Adrenal gland (tissue), 12 donors: ENCODE data around the gene LAMA1. TPM values are rescaled to one million over a fixed set of nuclear protein-coding genes. Genes with fewer than 3 reads are reported as not detected.
"Not testable (repeated sequence)": the region's sequence is repeated elsewhere in the genome, so short reads cannot be mapped to it uniquely, and the experiment has no call there.

ENCODE experiments used
- DNase-seq, 7 donors: peaks; one replicate each; pipeline ENCODE4 v3.0.0-alpha.2; 2019 to 2020
- H3K27ac ChIP-seq, 5 donors: fragments of 200-600 bp; sonication (generic) in 4 of 5; 1 replicate in 3 of 5; 2 replicates in 2 of 5; pipeline versions ENCODE4 v1.5.1 to v1.8.0; 2016 to 2020; ENCODE audit warnings: mild to moderate bottlenecking in 1 of 5
- H3K27me3 ChIP-seq: fragments of 200-600 bp; 2 replicates; pipeline ENCODE4 v1.8.0; 2021
- H3K36me3 ChIP-seq, 2 donors: fragments of 200-600 bp; replicated peaks in 1 of 2; 1 replicate in 1 of 2; 2 replicates in 1 of 2; pipeline versions ENCODE4 v1.5.1 to v1.8.0; 2018 to 2022
- H3K4me1 ChIP-seq, 2 donors: fragments of 200-600 bp; replicated peaks in 1 of 2; 1 replicate in 1 of 2; 2 replicates in 1 of 2; pipeline versions ENCODE4 v1.5.1 to v1.8.0; 2018 to 2021
- H3K4me3 ChIP-seq, 4 donors: fragments of 200-600 bp; sonication (generic) in 3 of 4; one replicate each; pipeline ENCODE4 v1.5.1; 2016 to 2018
- H3K9me3 ChIP-seq, 3 donors: fragments of 200-600 bp; sonication (generic) in 1 of 3; replicated peaks in 1 of 3; 1 replicate in 2 of 3; 2 replicates in 1 of 3; pipeline versions ENCODE4 v1.5.1 to v1.8.0; 2016 to 2021
- CTCF ChIP-seq, 6 experiments: fragments of 450-650 bp in 4 of 6; fragments of 200-600 bp in 2 of 6; sonication (generic) in 1 of 6; IDR thresholded peaks; 1 replicate in 5 of 6; 2 replicates in 1 of 6; pipeline versions ENCODE4 v1.5.1 to v1.8.0; 2016 to 2021; ENCODE audit warnings: antibody characterized with exemption in 6 of 6, mild to moderate bottlenecking in 2 of 6, moderate library complexity in 1 of 6
- POLR2A ChIP-seq, 2 donors: fragments of 450-650 bp; IDR thresholded peaks; one replicate each; pipeline ENCODE4 v1.6.1; 2017; ENCODE audit warnings: antibody characterized with exemption in 2 of 2, mild to moderate bottlenecking in 2 of 2, moderate library complexity in 1 of 2
- WGBS, 4 donors: extraction: QIAGEN DNeasy Blood & Tissue Kit in 2 of 4; methylation state at CpG; one replicate each; pipeline versions ENCODE4 v1.1.5 to v1.1.7; 2013 to 2017; 5-methylcytosine and 5-hydroxymethylcytosine counted together
- intact Hi-C, 2 donors: fragments of 100-400 bp; cut with DNase I; formaldehyde crosslinking; loops; one replicate each; pipeline versions ENCODE4 v1.14.1 to v1.15.0; 2022 to 2023
- polyA plus RNA-seq, 3 donors: library from polyadenylated mRNA; stranded (reverse); fragments of 200-250 nt in 2 of 3; fragments of 350-450 nt in 1 of 3; fragmentation: Illumina TruSeq in 1 of 3; extraction: RNeasy Lipid Tissue Mini Kit (QIAGEN cat#74804) in 1 of 3; gene quantifications; one replicate each; pipeline ENCODE4 v1.2.3, GENCODE V29; 2013 to 2014
- total RNA-seq, 9 donors: library from RNA; depleted of rRNA in 4 of 9; stranded (reverse); fragments of >200 nt in 4 of 9; fragments of 120-200 nt in 1 of 9; fragmentation: NEBNext Ultra II Directional in 1 of 9; extraction: Animal tissue kit (Norgen Biotek cat#: 25700) in 1 of 9; gene quantifications; one replicate each; pipeline versions ENCODE4 v1.1.0 to v1.2.4, GENCODE V29; 2013 to 2023
- donor health status: healthy with polysubstance abuse.
- donor health status: Bipolar disorder and iron deficiency.
- donor health status: DM: yes; HTN: yes; CAD: no.
- donor health status: DM: no; HTN: no; CAD: no.
- donor health status: DM: no; HTN: no; CAD: no.
- donor health status: DM: yes; HTN: yes; CAD: no.

The LAMA1 gene
- total and polyA plus RNA-seq, 12 donors, result 0.07 to 0.55 (median 0.17) TPM

GRCh38 chr18:6940451-6940850, 177.1 kb downstream of the LAMA1 start:
- no peak overlapping the region for H3K27ac ChIP-seq
- no peak overlapping the region for H3K4me3 ChIP-seq
- intact Hi-C loops, result no loop called here
- H3K27me3 ChIP-seq, result no peaks in the 10 kb centered on the region
- no peak for DNase-seq
- WGBS, 4 donors, result 78 to 87% (median 84%) methylated on average over 4 to 9 of the region's 9 CpGs
- H3K4me1 ChIP-seq, result no peaks in the 10 kb centered on the region
- H3K36me3 ChIP-seq, result no peaks in the 10 kb centered on the region
- H3K9me3 ChIP-seq, result no peaks in the 10 kb centered on the region
- TF ChIP-seq POLR2A (IDR thresholded peaks at IDR 0.05), result no peak
- TF ChIP-seq CTCF (IDR thresholded peaks at IDR 0.05), result no peak

- Histone ChIP-seq H3K4me1 (no peaks in the 10 kb centered on the region), H3K4me3 (no peak overlapping the region), H3K9me3 (no peaks in the 10 kb centered on the region), H3K27ac (no peak overlapping the region), H3K27me3 (no peaks in the 10 kb centered on the region), H3K36me3 (no peaks in the 10 kb centered on the region)
- no peak for DNase-seq
- TF ChIP-seq CTCF (IDR thresholded peaks at IDR 0.05) (no peak), POLR2A (IDR thresholded peaks at IDR 0.05) (no peak)
- intact Hi-C loops, result no loop called here
- WGBS, 4 donors, result 77 to 92% (median 89%) methylated on average over 4 of the region's 4 CpGs
Observed at GRCh38 chr18:6939972-6940371, 177.6 kb downstream of the LAMA1 start.

- H3K27ac ChIP-seq, DNase-seq, H3K4me1 ChIP-seq, intact Hi-C loops, H3K36me3 ChIP-seq, H3K4me3 ChIP-seq, H3K9me3 ChIP-seq, H3K27me3 ChIP-seq: not testable (repeated sequence)
- WGBS, 4 donors, result 77 to 82% (median 79%) methylated on average over 2 of the region's 2 CpGs
Observed at GRCh38 chr18:6938403-6938802, 179.2 kb downstream of the LAMA1 start.

- intact Hi-C loops, result no loop called here
- no peaks in the 10 kb centered on the region for H3K9me3 ChIP-seq
- no peak overlapping the region for H3K4me3 ChIP-seq
- H3K4me1 ChIP-seq, result no peaks in the 10 kb centered on the region
- DNase-seq, result no peak
- 48 to 67% (median 62%) methylated on average over 7 of the region's 7 CpGs for WGBS, 4 donors
- no peaks in the 10 kb centered on the region for H3K27me3 ChIP-seq
- no peaks in the 10 kb centered on the region for H3K36me3 ChIP-seq
- TF ChIP-seq POLR2A (IDR thresholded peaks at IDR 0.05) (no peak), CTCF (IDR thresholded peaks at IDR 0.05) (no peak)
- H3K27ac ChIP-seq, result no peak overlapping the region
Observed at GRCh38 chr18:6938003-6938402, 179.6 kb downstream of the LAMA1 start.

GRCh38 chr18:6934859-6935258, 182.7 kb downstream of the LAMA1 start:
- WGBS, 4 donors, result 89 to 97% (median 91%) methylated on average over 1 of the region's 1 CpG
- DNase-seq, result no peak
- H3K4me1 ChIP-seq, result no peaks in the 10 kb centered on the region
- no peak overlapping the region for H3K27ac ChIP-seq
- H3K27me3 ChIP-seq, result no peaks in the 10 kb centered on the region
- TF ChIP-seq CTCF (IDR thresholded peaks at IDR 0.05), result no peak
- TF ChIP-seq POLR2A (IDR thresholded peaks at IDR 0.05), result no peak
- intact Hi-C loops, result no loop called here
- H3K4me3 ChIP-seq, result no peak overlapping the region
- H3K9me3 ChIP-seq, result no peaks in the 10 kb centered on the region
- no peaks in the 10 kb centered on the region for H3K36me3 ChIP-seq
